NCI-H2196 treated with DMSO at 0.1 percent for 48 hours (cell line): ENCODE data around the gene FANCE.
A peak's percentile ranks its signal among the peaks of the same experiment; 100 is the strongest.
"Not testable (repeated sequence)": the region's sequence is repeated elsewhere in the genome, so short reads cannot be mapped to it uniquely, and the experiment has no call there.

ENCODE experiments used
- DNase-seq: peaks from one replicate; lab custom pipeline; 2025; ENCODE audit not compliant: unreplicated experiment; lab: John Stamatoyannopoulos, UW

FANCE gene

GRCh38 chr6:35429463-35429862, 22.7 kb upstream of the FANCE start:
- no peak for DNase-seq

GRCh38 chr6:35432291-35432690, 19.8 kb upstream of the FANCE start:
- no peak for DNase-seq

GRCh38 chr6:35432702-35433101, 19.4 kb upstream of the FANCE start:
- not testable (repeated sequence) for DNase-seq

GRCh38 chr6:35435074-35435837, 16.9 kb upstream of the FANCE start:
- DNase-seq = no peak

- no peak for DNase-seq
Measured at GRCh38 chr6:35436071-35436857, 15.9 kb upstream of the FANCE start.

GRCh38 chr6:35438378-35439065, 13.6 kb upstream of the FANCE start:
- DNase-seq = not testable (repeated sequence)

GRCh38 chr6:35439308-35439707, 12.8 kb upstream of the FANCE start:
- DNase-seq = no peak

- no peak for DNase-seq
Measured at GRCh38 chr6:35441205-35441604, 10.9 kb upstream of the FANCE start.

- no peak for DNase-seq
Measured at GRCh38 chr6:35441642-35442041, 10.5 kb upstream of the FANCE start.

- no peak for DNase-seq
Measured at GRCh38 chr6:35442693-35443092, 9.4 kb upstream of the FANCE start.

- DNase-seq = no peak
Measured at GRCh38 chr6:35443341-35444030, 8.7 kb upstream of the FANCE start.

- no peak for DNase-seq
Measured at GRCh38 chr6:35445691-35446090, 6.4 kb upstream of the FANCE start.

- DNase-seq = no peak
Measured at GRCh38 chr6:35448191-35448590, 3.9 kb upstream of the FANCE start.

- peak; percentile 75 for DNase-seq
Measured at GRCh38 chr6:35449287-35449881, 2.8 kb upstream of the FANCE start.

GRCh38 chr6:35451354-35452182, 570 bp upstream of the FANCE start:
- no peak for DNase-seq

GRCh38 chr6:35453236-35453635, 1.1 kb downstream of the FANCE start:
- DNase-seq = no peak

GRCh38 chr6:35454391-35455110, 2.4 kb downstream of the FANCE start:
- no peak for DNase-seq

- DNase-seq = no peak
Measured at GRCh38 chr6:35457907-35458306, 5.8 kb downstream of the FANCE start.

GRCh38 chr6:35461270-35461669, 9.1 kb downstream of the FANCE start:
- no peak for DNase-seq
